Right lobe of liver (tissue), 4 donors: ENCODE results near the gene CCDC63.

ENCODE experiments used
- CTCF ChIP-seq, 4 donors: fragments of 200-600 bp in 3 of 4; fragments of 450-650 bp in 1 of 4; IDR thresholded peaks; one replicate each; pipeline versions ENCODE4 v1.5.1 to v1.8.0; 2016 to 2022; ENCODE audit warnings: antibody characterized with exemption in 4 of 4, mild to moderate bottlenecking in 2 of 4
- POLR2A ChIP-seq: fragments of 450-650 bp; IDR thresholded peaks from one replicate; pipeline ENCODE4 v1.6.1; 2017; ENCODE audit warnings: antibody characterized with exemption, mild to moderate bottlenecking
- donor health status: DM: no; HTN: no; CAD: no.
- donor health status: DM: no; HTN: no; CAD: no.
- donor health status: DM: no; HTN: yes; CAD: no.

GRCh38 chr12:110912263-110912662, 65.5 kb downstream of the CCDC63 start:
- TF ChIP-seq CTCF (IDR thresholded peaks at IDR 0.05) (no peak), POLR2A (no peak)
